Lower leg skin (tissue), 4 donors: ENCODE results near the gene SLC5A4. TPM values are rescaled to one million over a fixed set of nuclear protein-coding genes. Genes with fewer than 3 reads are reported as not detected.

Experiments used
- DNase-seq, 2 donors: peaks; one replicate each; pipeline ENCODE4 v3.0.0-alpha.2; 2019; ENCODE audit warnings: low spot score in 2 of 2
- H3K4me3 ChIP-seq: fragments of 200-600 bp; sonication (generic); 2 replicates; pipeline ENCODE4 v1.5.1; 2017; ENCODE audit warnings: mild to moderate bottlenecking, low read depth; ENCODE audit not compliant: poor library complexity, severe bottlenecking
- CTCF ChIP-seq, 3 donors: fragments of 450-650 bp; IDR thresholded peaks; one replicate each; pipeline ENCODE4 v1.5.1; 2016; ENCODE audit warnings: antibody characterized with exemption in 3 of 3, mild to moderate bottlenecking in 3 of 3, moderate library complexity in 2 of 3
- POLR2A ChIP-seq, 2 donors: fragments of 450-650 bp; IDR thresholded peaks; one replicate each; pipeline ENCODE4 v1.6.1; 2016 to 2017; ENCODE audit warnings: antibody characterized with exemption in 2 of 2, mild to moderate bottlenecking in 1 of 2, moderate library complexity in 1 of 2
- WGBS, 2 donors: methylation state at CpG; one replicate each; pipeline ENCODE4 v1.1.5; 2018; 5-methylcytosine and 5-hydroxymethylcytosine counted together
- intact Hi-C: fragments of 100-400 bp; cut with DNase I; formaldehyde crosslinking; loops from one replicate; pipeline ENCODE4 v1.15.0; 2023; ENCODE audit warnings: low total_unique reads
- total RNA-seq, 4 donors: library from RNA; depleted of rRNA; stranded (reverse); fragments of >200 nt; gene quantifications; one replicate each; pipeline ENCODE4 v1.1.0, GENCODE V29; 2016

The SLC5A4 gene
- total RNA-seq, 4 donors from 2014 or later = not detected

DNA sequence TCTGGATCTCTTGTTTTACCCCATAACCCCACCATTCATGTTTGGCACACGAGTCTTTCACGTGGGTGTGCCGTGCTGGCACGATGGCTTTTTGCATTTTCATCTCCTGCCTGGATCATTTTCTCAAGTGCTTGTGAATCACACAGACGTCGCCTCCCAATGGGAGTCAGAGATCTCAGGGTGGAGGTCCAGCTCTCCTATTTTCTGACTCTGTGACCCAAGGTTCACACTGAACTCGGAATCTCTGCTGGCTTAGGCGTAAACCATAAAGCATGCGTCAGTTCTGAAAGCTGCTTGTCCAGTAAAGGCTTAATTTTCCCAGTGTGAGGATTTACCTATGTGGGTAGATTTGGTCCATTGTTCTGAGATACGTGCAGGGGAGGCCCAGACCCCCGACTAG lies 80.0 kb downstream of the SLC5A4 start:
- 58 to 80% methylated on average over 11 of the region's 11 CpGs for WGBS, 2 donors
- intact Hi-C loops = no loop called here
- no peak for DNase-seq
- no peak overlapping the region for H3K4me3 ChIP-seq
- no peak for TF ChIP-seq CTCF (IDR thresholded peaks at IDR 0.05)
- no peak for TF ChIP-seq POLR2A (IDR thresholded peaks at IDR 0.05)

Other genes starting within 250 kb of the SLC5A4 start
- 10 to 100 TPM; 19.2 to 33.4 (median 23.3) TPM for gene SLC5A1, start 212.1 kb downstream of the SLC5A4 start, total RNA-seq
- not detected for gene C22orf42, start 96.0 kb downstream of the SLC5A4 start, total RNA-seq
- gene RFPL2, start 50.3 kb downstream of the SLC5A4 start, total RNA-seq = under 1 TPM in 1 of 4 donors, not detected in 3; 0.17 TPM
- gene RFPL3, start 102.5 kb upstream of the SLC5A4 start, total RNA-seq = not detected
- gene RTCB, start 156.9 kb upstream of the SLC5A4 start, total RNA-seq = 100 to 1,000 TPM in 3 of 4 donors, 10 to 100 TPM in 1; 99.6 to 113 (median 102) TPM
- gene BPIFC, start 209.1 kb upstream of the SLC5A4 start, total RNA-seq = 100 to 1,000 TPM in 1 of 4 donors, 10 to 100 TPM in 3; 33.9 to 204 (median 83.1) TPM
- gene FBXO7, start 219.5 kb upstream of the SLC5A4 start, total RNA-seq = 10 to 100 TPM; 61.6 to 89.4 (median 80.6) TPM